Inflammatory macrophage treated with lipopolysaccharide for 4 hours (primary cell): ENCODE results near the gene DGLUCY.
"Not testable (repeated sequence)": the region's sequence is repeated elsewhere in the genome, so short reads cannot be mapped to it uniquely, and the experiment has no call there.

Source experiments
- DNase-seq: peaks from one replicate; pipeline ENCODE4 v3.0.0-alpha.2; 2020

DGLUCY gene

DNA sequence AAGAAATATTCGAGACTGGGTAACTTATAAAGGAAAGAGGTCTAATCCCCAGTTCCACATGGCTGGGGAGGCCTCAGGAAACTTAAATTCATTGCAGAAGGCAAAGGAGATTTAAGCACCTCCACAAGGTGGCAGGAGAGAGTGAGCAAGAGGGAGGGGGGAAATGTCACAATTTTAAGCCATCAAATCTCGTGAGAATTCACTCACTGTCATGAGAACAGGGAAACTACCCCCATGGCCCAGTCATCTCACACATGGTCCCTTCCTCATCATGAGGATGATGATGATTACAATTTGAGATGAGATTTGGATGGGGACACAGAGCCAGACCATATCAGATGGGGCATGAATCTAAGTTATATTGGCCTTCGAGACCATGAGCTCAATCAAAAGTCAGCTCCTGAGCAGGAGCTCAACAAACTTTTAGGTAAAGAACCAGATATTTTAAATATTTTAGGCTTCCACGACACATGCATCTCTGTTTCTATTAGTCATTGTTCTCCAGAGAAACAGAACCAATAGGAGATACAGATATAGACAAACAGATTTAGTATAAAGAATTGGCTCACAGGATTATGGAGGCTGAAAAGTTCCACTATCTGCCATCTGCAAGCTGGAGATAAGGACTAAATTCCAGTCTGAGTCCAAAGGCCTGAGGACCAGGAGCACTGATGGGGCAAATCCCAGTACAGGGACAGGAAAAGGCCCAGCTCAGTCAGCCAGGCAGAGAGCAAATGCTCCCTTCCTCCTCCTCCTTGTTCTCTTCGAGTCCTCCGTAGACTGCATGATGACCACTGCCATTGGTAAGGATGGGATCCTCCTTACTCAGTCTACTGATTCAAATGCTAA is 24.9 kb downstream of the DGLUCY start:
- DNase-seq: peak; percentile 76

DNA sequence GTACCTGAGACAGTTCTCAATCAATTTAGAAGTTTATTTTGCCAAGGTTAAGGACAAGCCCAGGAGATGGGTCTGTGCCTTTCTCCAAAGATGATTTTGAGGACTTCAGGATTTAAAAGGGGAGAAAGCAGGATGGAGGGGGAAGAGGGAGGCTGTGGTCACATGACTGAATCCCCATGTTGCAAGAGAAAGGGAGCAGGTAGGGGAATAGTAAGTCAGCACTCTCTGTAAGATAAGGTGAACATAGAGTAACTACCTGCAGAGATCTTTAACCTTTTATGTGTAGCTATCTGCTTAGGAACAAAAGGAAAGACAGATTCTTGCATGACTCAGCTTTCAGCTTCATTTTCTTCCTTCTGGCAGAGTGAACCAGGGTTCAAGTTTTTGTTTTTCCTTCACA is 25.9 kb downstream of the DGLUCY start:
- DNase-seq: no peak

DNA sequence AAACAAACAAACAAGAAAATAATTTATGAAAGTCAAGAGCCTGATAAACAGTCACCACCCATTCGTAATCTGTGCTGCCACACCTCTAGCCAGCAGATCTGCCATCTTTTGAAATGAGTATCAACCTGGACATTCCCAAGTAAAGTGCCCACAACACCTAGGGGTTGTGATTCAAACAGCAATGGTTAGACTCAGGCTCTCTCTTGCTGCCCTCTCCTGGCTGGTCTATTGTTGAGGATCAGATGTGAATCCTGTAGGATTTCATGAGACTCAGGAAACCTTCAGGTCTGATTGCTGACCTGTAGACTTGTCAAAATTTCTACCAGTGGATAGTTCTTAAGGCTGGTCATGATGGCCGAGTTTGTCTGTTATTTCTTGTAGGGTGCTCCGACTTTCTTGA is 26.8 kb downstream of the DGLUCY start:
- DNase-seq: no peak

DNA sequence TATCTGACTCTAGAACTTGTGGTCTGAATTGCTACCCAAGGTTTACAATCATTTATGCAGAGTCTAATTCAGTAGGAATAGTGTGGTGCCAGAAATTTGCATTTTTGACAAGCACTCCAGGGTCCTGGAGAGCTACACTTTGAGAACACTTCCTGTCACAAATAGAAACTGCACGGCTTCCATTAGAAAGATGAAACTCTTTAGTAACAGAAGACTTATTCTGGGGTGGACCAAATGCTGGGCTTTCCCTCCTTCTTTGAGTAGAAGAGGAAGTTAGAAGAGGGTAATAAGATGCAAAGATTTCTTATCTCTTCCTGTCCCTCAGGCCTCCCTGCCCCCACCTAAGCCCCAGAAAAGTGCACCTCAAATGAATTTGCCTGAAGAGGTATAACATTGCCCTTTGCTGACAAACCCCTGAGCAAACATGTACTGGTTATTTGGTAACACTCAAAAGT is 28.4 kb downstream of the DGLUCY start:
- DNase-seq: peak; percentile 58

DNA sequence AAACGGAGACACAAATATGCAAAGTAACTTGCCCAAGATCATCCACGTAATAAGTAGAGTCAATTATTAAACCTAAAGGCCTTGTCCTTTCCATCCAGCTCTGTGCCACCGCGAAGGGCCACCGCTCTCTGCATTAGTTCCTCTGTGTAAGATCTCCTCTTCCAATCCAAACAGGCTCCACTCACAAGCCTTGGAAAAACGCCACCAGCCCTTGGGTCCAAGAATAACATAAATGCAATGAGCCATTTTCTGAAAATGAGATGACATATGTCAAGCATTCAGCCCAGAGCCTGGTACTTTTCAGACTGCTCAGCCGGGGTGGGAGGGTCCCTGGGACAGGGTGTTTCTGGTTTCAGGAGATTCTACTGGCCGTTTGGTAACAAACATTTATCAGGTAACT is 30.0 kb downstream of the DGLUCY start:
- DNase-seq: no peak

DNA sequence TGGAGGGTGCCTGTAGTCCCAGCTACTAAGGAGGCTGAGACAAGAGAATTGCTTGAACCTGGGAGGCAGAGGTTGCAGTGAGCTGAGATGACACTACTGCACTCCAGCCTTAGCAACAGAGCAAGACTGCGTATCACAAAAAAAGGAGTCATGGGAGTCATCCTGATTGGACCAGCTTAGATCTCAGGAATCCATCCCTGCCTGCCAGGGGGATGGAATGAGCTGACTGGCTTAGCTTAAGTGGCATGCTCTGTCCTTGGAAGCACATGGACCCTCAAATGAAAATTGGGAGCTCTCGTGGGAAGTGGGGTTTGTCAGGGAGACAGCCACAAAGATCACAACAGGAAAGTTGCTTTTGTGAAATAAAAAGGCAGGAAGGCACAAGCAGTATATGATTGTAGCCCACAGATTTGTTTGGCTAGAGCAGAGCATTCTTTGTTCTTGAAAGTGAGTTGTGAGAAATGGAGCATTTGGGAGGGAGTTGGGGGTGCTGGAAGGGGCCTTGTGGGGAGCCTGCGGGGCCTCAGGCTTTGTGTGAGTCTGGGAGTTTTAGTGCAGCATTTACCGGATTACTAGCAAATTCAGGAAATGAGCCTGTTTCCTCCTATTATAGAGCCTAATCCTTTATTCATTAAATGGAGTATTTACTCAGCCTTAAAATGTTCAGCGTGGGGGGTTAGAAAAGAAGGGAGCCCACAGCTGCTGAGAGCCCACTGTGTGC is 30.7 kb downstream of the DGLUCY start:
- DNase-seq: no peak

DNA sequence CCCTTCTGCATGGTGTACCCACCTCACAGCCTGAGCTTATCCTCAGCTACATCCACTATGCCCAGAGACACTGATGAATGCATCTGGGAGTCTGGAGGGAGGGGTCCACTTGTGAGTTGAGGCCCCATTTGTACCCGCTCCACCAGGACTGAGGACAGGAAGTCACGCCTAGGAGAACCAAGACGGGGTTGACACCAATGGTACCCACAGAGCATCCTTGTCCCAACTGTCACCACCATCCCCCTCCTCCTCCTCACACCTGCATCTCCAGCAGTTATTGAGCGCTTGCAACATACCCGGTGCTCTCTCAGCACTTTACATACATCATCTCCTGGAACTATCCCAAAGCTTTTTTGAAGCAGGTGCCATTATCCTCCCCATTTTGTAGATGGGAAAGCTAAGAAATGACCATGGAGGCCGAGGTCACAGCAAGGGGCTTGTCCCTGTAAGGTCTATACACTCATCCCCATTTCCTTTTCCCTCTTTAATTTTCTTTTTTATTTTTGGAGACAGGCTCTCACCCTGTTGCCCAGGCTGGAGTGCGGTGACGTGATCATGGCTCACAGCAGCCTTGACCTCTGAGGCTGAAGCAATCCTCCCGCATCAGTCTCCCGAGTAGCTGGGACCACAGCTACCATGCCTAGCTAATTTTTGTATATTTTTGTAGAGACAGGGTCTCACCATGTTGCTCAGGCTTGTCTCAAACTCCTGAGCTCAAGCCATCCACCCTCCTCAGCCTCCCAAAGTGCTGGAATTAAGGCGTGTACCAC is 31.7 kb downstream of the DGLUCY start:
- no peak for DNase-seq

DNA sequence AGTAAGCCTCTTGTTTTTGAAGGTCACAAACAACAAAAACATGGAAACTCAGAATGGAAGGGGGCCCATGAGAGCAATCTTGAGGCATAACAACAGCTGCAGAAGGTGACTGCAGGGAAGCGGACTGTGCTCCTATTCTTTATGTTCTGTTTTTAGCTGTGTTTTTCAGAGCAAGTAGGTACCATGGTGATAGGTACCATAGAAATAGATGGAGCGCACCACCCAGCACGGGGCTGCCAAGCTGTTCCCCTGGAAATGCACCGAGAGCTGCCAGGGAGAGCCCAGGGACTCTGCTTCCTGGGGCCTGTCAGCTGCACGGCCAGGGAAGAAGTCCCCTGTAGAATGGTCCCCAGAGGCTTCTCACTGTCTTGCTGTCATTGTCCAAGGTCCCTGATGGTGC is 32.8 kb downstream of the DGLUCY start:
- DNase-seq: no peak

DNA sequence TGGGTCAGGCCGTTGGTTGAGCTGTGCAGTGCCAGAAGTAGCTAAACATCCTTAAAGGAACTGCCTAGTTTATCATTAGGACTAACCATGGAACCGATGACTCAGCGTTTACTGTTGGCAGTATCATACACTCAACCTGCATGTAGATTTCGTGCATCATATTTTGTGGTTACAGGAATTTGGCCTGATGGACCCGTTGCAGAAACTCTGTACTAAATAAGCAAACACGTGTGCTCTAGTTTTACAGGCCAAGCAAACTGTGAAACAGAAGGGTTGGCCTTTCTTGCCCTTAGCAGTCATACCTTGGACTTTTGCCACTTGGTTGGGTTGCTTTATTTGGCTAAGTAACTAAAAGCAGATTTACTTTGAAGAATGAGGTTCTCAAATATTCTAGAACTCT is 35.6 kb downstream of the DGLUCY start:
- DNase-seq: no peak

DNA sequence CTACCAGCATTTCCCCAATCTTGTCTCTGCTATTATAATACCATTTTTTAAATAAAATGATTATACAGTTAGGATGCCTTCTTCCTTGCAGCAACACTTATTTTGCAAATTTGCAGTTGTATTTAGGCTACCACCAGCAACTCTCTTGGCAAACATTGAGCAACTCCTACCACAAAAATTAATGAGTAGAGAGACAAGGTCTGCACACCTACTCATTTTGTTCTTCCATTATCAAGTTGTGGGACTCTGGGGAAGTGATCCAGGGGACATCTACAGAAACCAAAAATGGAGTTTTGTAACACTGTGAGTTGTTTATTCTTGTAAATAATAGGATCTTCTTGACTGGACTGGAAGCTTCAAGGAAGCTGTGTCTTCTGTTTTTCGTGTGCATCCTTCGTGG is 38.6 kb downstream of the DGLUCY start:
- DNase-seq: peak; percentile 32

DNA sequence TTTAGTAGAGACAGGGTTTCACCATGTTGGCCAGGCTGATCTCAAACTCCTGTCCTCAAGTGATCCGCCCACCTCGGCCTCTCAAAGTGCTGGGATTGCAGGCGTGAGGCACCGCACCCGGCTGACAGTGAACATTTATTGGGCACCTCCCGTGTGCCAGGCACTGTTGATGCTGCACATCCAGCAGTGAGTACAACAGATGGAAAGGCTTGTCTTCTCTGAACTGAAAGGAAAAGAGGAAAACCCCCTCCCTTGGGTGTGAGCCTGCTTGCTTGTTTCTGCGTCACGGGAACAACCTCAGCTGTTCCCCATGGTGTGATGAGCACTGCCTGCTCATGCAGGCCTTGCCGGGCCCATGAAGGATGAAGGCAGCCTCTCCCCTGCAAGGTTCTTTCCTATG is 39.5 kb downstream of the DGLUCY start:
- DNase-seq: no peak

DNA sequence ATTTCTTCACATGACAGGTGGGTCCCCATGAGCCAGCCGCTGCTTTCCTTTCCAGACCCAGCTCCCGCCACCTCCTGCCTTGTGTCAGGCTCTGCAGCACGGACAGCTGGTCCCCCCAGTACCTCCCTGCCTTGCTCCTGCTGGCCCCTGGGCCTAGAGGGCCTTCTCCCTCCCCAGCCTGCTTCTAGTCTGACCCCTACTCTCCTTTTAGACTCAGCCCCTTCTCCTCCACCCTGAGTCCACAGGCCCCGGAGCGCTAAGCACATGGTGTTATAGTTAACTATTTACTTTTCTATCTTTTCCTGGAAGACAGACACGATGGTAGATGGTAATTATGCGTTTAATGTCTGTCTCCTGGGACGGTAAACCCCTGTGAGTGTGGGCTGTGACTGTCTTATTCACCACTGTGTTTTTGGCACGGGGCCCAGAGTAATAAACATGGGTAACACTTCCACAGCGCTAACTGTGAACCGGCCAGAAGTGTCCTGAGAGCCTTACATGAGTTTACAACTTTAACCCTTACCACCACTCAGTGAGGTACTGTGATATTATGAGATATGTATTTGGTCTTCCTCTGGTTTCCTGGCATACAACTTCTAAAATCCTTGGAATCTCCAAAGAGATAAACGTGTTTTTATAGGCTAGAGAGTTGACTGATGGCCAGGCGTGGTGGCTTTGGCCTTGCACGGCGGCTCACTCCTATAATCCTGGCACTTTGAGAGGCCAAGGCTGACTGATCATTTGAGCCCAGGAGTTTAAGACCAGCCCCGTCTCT is 41.2 kb downstream of the DGLUCY start:
- DNase-seq: no peak

DNA sequence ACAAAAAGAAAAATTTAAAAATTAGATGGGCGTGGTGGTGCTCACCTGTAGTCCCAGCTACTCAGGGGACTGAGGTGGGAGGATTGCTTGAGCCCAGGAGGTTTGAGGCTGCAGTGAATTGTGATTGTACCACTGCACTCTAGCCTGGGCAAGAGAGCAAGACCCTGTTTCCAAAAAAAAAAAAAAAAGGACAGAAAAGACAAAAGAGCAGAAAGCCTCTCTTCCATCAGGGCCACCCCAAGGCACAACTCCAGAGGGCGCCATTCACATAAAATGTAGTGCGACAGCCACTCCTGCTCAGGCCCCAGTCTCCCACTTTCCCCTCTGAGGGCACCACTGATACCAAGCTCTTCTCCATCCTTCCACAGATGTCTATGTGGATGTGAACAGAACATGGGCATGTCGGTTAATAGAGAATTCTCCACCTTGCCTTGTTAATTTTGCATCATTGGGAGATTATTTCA is 41.8 kb downstream of the DGLUCY start:
- no peak for DNase-seq

DNA sequence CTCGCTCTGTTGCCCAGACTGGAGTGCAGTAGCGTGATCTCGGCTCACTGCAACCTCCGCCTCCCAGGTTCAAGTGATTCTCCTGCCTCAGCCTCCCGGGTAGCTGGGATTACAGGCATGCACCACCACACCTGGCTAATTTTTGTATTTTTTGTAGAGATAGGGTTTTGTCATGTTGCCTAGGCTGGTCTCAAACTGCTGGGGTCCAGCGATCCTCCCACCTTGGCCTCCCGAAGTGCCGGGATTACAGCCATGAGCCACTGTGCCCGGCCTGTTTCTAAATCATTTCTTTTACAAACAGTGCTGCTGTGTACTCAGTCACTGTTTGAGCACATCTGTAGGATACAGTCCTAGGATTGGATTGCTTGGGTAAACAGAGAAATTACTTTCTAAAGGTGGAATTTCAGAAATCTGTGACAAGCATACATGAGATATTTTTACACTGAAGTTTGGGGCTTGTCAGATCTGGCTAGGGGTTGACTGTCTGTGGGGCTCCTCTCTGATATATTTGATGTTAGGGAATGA is 42.3 kb downstream of the DGLUCY start:
- not testable (repeated sequence) for DNase-seq

DNA sequence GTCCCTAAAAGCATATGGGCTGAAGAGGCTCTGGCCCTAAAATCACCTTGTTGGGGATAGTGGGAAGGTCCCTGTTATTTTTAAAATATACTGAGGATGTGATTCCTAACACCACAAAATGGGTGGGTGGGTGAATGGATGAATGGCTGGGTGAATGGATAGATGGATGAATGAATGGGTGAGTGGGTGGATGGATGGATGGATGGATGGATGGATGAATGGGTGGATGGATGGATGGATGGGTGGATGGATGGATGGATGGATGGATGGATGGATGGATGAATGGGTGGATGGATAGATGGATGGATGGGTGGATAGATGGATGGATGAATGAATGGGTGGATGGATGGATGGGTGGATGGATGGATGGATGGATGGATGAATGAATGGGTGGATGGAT is 43.0 kb downstream of the DGLUCY start:
- not testable (repeated sequence) for DNase-seq

DNA sequence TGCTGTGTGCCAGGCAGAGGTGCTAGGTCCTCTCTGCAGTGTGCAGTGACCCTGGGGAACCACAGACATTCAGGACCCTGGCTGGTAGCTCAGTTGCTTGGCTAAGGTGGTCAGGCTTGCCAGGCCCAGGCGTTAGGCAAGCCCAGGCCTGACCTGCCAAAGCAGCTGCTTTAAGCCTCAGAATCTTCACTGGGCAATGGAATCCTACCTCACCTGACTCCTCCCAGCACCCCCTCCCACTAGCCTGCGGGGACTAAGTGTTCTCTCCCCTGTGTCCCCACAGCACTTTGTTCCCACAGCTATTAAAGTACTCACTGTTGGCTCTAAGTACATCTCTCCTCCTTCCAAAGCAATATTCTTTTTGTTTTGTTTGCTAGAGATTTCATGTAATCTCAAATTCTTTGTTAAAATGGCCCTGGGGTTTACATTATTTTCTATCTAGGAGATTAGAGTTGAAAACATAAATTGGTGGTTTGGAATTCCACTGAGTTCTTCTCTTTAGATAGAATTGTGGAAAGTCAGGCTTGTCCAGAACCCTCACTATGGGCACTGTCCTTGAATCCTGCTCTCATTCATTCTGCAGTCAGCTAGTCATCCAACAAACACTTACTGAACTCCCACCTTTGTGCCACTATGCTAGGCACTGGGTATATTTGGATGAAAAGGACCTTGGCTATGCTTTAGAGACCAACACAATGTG is 44.4 kb downstream of the DGLUCY start:
- DNase-seq: no peak

DNA sequence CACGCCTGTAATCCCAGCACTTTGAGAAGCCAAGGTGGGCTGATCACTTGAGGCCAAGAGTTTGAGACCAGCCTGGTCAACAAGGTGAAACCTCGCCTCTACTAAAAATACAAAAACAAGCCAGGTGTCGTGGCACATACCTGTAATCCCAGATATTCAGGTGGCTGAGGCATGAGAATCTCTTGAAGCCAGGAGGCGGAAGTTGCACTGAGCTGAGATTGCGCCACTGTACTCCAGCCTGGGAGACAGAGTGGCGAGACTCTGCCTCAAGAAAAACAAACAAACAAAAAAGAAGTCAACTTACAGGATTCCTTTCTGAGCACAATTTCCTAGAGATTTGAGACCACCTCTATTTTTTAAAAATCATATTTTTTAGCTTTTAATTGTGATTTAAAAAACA is 45.3 kb downstream of the DGLUCY start:
- no peak for DNase-seq

DNA sequence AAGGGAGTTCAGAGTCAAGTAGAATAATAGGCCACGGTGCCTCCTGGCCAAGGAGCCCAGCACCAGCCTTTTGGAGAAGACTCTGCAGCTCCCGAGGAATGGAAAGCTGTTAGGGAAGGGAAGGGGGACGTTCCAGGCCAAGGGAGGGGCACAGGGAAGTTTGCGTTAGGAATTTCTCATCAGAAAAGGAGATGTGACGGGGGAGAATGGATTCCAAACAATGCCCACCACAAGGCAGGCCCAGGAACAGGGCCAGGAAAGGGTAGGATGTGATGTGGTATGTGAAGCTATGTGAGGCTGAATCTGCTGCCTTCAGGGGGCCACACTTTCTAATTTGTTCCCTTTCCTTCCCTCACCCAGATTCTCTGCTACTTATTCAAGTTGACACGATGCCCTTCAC is 46.0 kb downstream of the DGLUCY start:
- DNase-seq: no peak

DNA sequence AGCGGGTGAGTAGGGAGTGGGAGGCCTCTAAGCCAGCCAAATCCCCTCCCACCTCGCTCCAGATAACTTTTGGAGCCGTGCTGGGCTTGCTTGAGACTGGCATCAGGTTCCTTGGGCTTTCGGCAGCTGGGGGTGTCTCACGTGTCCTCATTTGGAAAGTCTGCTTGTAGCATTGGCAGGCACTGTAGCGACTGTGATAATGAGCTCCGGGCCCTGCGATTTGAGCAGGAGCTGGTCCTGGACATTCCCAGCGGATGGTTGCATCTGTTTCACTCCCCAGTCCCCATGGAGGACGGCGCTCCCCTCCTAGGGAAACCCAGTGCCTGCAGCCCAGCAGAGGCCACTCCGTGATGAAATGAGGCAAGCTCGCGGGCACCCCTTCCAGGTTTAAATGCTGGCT is 49.4 kb downstream of the DGLUCY start:
- no peak for DNase-seq

DNA sequence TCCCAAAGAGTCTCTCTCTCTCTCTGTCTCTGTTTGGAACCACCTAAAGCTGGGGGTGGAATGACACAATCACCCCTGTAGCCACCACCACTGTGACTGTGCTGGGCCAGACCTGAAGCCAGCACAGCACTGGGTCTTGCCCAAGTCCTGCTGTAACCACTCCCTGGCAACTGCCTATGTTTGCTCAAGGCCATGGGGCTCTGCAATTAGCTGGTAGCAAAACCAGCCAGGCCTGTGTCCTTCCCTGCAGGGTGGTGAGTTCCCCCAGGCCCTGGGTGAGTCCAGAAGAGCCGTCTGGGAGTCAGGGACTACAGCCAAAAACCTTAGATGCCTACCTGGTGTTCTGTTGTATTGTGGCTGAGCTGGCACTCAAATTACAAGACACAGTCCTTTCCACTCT is 50.8 kb downstream of the DGLUCY start:
- DNase-seq: no peak

DNA sequence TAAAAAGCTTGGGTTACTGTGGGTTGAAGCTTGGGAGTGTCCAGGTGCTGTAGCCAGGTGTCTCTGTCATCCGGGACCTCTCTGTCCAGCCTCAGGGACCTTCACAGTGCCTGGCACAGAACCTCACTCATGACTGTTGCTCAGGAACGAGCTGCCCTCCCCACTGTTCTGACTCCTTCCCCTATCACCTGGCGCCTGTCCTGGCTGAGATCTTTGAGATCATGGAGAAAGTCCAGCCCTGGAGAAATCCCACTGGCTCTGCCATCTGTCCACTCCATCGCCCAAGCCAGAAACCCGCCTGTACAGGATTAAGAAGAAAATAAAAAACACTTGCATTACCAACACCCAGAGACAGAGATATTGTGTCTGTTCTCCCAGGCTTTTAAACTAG is 53.5 kb downstream of the DGLUCY start:
- no peak for DNase-seq

DNA sequence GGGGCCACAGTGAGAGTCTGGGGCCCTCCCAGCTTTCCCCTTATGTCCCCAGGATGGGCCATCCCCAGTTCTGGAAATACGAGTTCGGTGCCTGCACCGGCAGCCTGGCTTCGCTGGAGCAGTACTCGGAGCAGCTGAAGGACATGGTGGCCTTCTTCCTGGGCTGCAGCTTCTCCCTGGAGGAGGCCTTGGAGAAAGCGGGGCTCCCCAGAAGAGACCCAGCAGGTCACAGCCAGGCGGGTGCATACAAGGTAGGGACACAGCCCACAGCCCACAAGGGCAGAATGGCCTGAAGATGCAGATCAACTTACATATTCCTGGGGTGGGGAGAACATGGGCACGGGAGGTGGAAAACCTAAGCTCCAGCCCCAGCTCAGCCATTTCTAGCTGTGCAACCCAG is 56.1 kb downstream of the DGLUCY start:
- DNase-seq: no peak
